Right renal pelvis (tissue), 4 donors: ENCODE data around the gene DPEP2NB. TPM values are rescaled to one million over a fixed set of nuclear protein-coding genes. Genes with fewer than 3 reads are reported as not detected.
"Not testable (repeated sequence)": the region's sequence is repeated elsewhere in the genome, so short reads cannot be mapped to it uniquely, and the experiment has no call there.

Experiments used
- DNase-seq, 4 donors: peaks; one replicate each; pipeline ENCODE4 v3.0.0-alpha.2; 2013; ENCODE audit warnings: low read depth in 4 of 4, low spot score in 3 of 4, missing footprints in 1 of 4
- polyA plus RNA-seq, 4 donors: library from polyadenylated mRNA; unstranded; fragments of 120-200 nt; gene quantifications; one replicate each; pipeline ENCODE4 v1.2.1, GENCODE V29; 2013; ENCODE audit not compliant: insufficient read length in 4 of 4

DPEP2NB gene
- polyA plus RNA-seq, 4 donors = not detected

- no peak for DNase-seq
Observed at GRCh38 chr16:67987460-67988160, 28.1 kb downstream of the DPEP2NB start.

- no peak for DNase-seq
Observed at GRCh38 chr16:67986949-67987348, 28.8 kb downstream of the DPEP2NB start.

GRCh38 chr16:67982011-67982696 is 33.6 kb downstream of the DPEP2NB start:
- DNase-seq = no peak

- no peak for DNase-seq
Observed at GRCh38 chr16:67979955-67980678, 35.6 kb downstream of the DPEP2NB start, which contains the start of gene DPEP3. TSS of gene DPEP3 (minus strand) at chr16:67980499. CDS start at chr16:67980380, 119 bp downstream.

GRCh38 chr16:67977469-67978227 is 38.1 kb downstream of the DPEP2NB start:
- no peak for DNase-seq

GRCh38 chr16:67977005-67977404 is 38.7 kb downstream of the DPEP2NB start:
- no peak for DNase-seq

- DNase-seq = no peak
Observed at GRCh38 chr16:67976205-67976604, 39.5 kb downstream of the DPEP2NB start.

GRCh38 chr16:67975321-67976105 is 40.2 kb downstream of the DPEP2NB start:
- DNase-seq = no peak

GRCh38 chr16:67972285-67972684 is 43.4 kb downstream of the DPEP2NB start:
- DNase-seq = not testable (repeated sequence)

- no peak for DNase-seq
Observed at GRCh38 chr16:67971111-67971510, 44.6 kb downstream of the DPEP2NB start.

GRCh38 chr16:67969254-67970039 is 46.3 kb downstream of the DPEP2NB start:
- no peak for DNase-seq

- peak; percentile 74 to 83 (median 80) for DNase-seq
Observed at GRCh38 chr16:67968400-67969253, 47.1 kb downstream of the DPEP2NB start, which contains the start of gene SLC12A4. TSS of gene SLC12A4 (minus strand) at chr16:67968637. CDS start at chr16:67968553, 84 bp downstream.

- no peak for DNase-seq
Observed at GRCh38 chr16:67967958-67968399, 47.7 kb downstream of the DPEP2NB start.

GRCh38 chr16:67967183-67967957 is 48.3 kb downstream of the DPEP2NB start:
- DNase-seq = no peak

- DNase-seq = no peak
Observed at GRCh38 chr16:67966549-67967182, 49.0 kb downstream of the DPEP2NB start.

- DNase-seq = no peak
Observed at GRCh38 chr16:67965668-67966548, 49.8 kb downstream of the DPEP2NB start.
